Keratinocyte (primary cell): ENCODE data around the gene CSRNP2.

ENCODE experiments used
- EZH2 ChIP-seq: IDR thresholded peaks from one replicate; pipeline ENCODE4 v1.6.1; 2012; ENCODE audit warnings: inconsistent platforms, mild to moderate bottlenecking, low read length, moderate library complexity
- TF ChIP-seq, protein P1 (sequence below), 3 experiments: IDR thresholded peaks in 1 of 3; conservative IDR thresholded peaks in 1 of 3; optimal IDR thresholded peaks in 1 of 3; 2 replicates in 2 of 3; 3 replicates in 1 of 3; pipeline versions ENCODE3 to v1.5.1; 2011; ENCODE audit warnings: low read length in 3 of 3, mild to moderate bottlenecking in 3 of 3, moderate library complexity in 2 of 3, control low read depth in 1 of 3, inconsistent platforms in 1 of 3; ENCODE audit not compliant: insufficient read depth in 2 of 3; ENCODE audit errors: extremely low read depth in 1 of 3

DNA sequence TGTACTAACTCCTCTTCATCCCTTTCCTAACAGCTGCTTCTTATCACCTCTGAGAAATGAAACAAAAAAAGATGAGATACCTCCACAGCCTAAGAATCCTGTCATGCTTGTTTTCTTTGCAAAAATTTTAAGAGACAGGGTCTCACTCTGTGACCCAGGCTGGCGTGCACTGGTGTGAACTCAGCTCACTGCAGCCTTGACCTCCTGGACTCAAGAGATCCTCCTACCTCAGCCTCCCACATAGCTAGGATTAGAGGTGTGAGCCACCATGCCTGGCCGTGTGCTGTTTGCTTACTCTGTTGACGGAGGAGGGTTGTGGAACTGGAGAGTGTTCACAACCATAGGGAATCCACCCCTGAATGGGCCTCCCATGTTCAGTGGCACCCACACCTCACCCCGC is 16.2 kb downstream of the CSRNP2 start:
- no peak for TF ChIP-seq EZH2
- TF ChIP-seq, protein P1, sequence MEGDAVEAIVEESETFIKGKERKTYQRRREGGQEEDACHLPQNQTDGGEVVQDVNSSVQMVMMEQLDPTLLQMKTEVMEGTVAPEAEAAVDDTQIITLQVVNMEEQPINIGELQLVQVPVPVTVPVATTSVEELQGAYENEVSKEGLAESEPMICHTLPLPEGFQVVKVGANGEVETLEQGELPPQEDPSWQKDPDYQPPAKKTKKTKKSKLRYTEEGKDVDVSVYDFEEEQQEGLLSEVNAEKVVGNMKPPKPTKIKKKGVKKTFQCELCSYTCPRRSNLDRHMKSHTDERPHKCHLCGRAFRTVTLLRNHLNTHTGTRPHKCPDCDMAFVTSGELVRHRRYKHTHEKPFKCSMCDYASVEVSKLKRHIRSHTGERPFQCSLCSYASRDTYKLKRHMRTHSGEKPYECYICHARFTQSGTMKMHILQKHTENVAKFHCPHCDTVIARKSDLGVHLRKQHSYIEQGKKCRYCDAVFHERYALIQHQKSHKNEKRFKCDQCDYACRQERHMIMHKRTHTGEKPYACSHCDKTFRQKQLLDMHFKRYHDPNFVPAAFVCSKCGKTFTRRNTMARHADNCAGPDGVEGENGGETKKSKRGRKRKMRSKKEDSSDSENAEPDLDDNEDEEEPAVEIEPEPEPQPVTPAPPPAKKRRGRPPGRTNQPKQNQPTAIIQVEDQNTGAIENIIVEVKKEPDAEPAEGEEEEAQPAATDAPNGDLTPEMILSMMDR (optimal IDR thresholded peaks at IDR 0.05 in 1 of 3, IDR thresholded peaks at IDR 0.05 in 1 of 3, conservative IDR thresholded peaks at IDR 0.05 in 1 of 3; ENCODE audit: extremely low read depth in 1 of 3, insufficient read depth in 2 of 3, low read length in 3 of 3) = no peak
